GM23338 (cell line): ENCODE results near the gene A3GALT2. TPM values are rescaled to one million over a fixed set of nuclear protein-coding genes. Genes with fewer than 3 reads are reported as not detected.

Experiments used
- ATAC-seq: fragments of 200-7000 bp; cut with Tn5 transposase; 3 replicates; pipeline ENCODE4 v1.9.1; 2020
- DNase-seq: peaks from one replicate; pipeline ENCODE4 v3.0.0-alpha.2; 2015; ENCODE audit warnings: low spot score
- H2AFZ ChIP-seq: fragments of 200-600 bp; sonication (generic); 2 replicates; pipeline ENCODE4 v1.8.0; 2016; ENCODE audit warnings: antibody characterized with exemption, mild to moderate bottlenecking, moderate library complexity
- H3F3A ChIP-seq: fragments of 200-600 bp; sonication (generic); replicated peaks from 2 replicates; pipeline ENCODE4 v1.8.0; 2017; ENCODE audit warnings: antibody characterized with exemption, mixed run types, low read depth
- H3K27ac ChIP-seq: fragments of 200-600 bp; sonication (generic); 2 replicates; pipeline ENCODE4 v1.6.1; 2016; ENCODE audit warnings: low read depth
- H3K27me3 ChIP-seq: fragments of 200-600 bp; sonication (generic); 2 replicates; pipeline ENCODE4 v1.8.0; 2016; ENCODE audit warnings: mild to moderate bottlenecking, mixed run types, moderate library complexity; ENCODE audit not compliant: insufficient read depth
- H3K36me3 ChIP-seq: fragments of 200-600 bp; sonication (generic); 2 replicates; pipeline ENCODE4 v1.8.0; 2016; ENCODE audit warnings: mild to moderate bottlenecking; ENCODE audit not compliant: insufficient read depth
- H3K4me1 ChIP-seq: fragments of 200-600 bp; sonication (generic); 2 replicates; pipeline ENCODE4 v1.8.0; 2016; ENCODE audit warnings: mild to moderate bottlenecking, moderate library complexity; ENCODE audit not compliant: insufficient read depth
- H3K4me2 ChIP-seq: fragments of 200-600 bp; sonication (generic); 2 replicates; pipeline ENCODE4 v1.7.1; 2017; ENCODE audit warnings: mixed run types
- H3K4me3 ChIP-seq: fragments of 200-600 bp; sonication (generic); 2 replicates; pipeline ENCODE4 v1.6.1; 2016; ENCODE audit warnings: mixed run types
- H3K79me2 ChIP-seq: fragments of 200-600 bp; sonication (generic); replicated peaks from 2 replicates; pipeline ENCODE4 v1.8.0; 2017; ENCODE audit warnings: mild to moderate bottlenecking; ENCODE audit not compliant: insufficient read depth
- H3K9me2 ChIP-seq: fragments of 200-600 bp; sonication (generic); 2 replicates; pipeline ENCODE4 v1.8.0; 2017; ENCODE audit not compliant: insufficient read depth
- H4K20me1 ChIP-seq: fragments of 200-600 bp; sonication (generic); replicated peaks from 2 replicates; pipeline ENCODE4 v1.8.0; 2017; ENCODE audit warnings: mild to moderate bottlenecking; ENCODE audit not compliant: insufficient read depth
- H3K27ac Mint-ChIP-seq: 2 replicates; pipeline ENCODE4 v1.8.0; 2020; ENCODE audit warnings: inconsistent platforms, mild to moderate bottlenecking, moderate library complexity, mixed read lengths
- H3K27me3 Mint-ChIP-seq: 3 replicates; pipeline ENCODE4 v1.8.0; 2022; ENCODE audit warnings: low read depth, mild to moderate bottlenecking, moderate library complexity, mixed read lengths, inconsistent platforms; ENCODE audit not compliant: insufficient read depth, poor library complexity
- H3K36me3 Mint-ChIP-seq: 3 replicates; pipeline ENCODE4 v1.8.0; 2021; ENCODE audit warnings: low read depth, mild to moderate bottlenecking, inconsistent platforms, moderate library complexity, mixed read lengths
- H3K4me1 Mint-ChIP-seq: 3 replicates; pipeline ENCODE4 v1.8.0; 2020; ENCODE audit warnings: mild to moderate bottlenecking, inconsistent platforms, mixed read lengths
- H3K4me3 Mint-ChIP-seq: 3 replicates; pipeline ENCODE4 v1.8.0; 2021; ENCODE audit warnings: moderate library complexity, mild to moderate bottlenecking, inconsistent platforms, mixed read lengths
- H3K9me3 Mint-ChIP-seq: 3 replicates; pipeline ENCODE4 v1.8.0; 2020; ENCODE audit warnings: moderate library complexity, mild to moderate bottlenecking, inconsistent platforms, mixed read lengths
- CREB1 ChIP-seq: fragments of 250-450 bp; sonication (Bioruptor Pico); IDR thresholded peaks from 2 replicates; pipeline ENCODE4 v1.5.0; 2020; ENCODE audit warnings: low read depth, mild to moderate bottlenecking, moderate library complexity
- CTCF ChIP-seq, 2 experiments: fragments of 200-600 bp in 1 of 2; sonication (generic) in 1 of 2; conservative IDR thresholded peaks; 2 replicates each; pipeline versions ENCODE4 v1.5.1 to v1.6.1; 2016 to 2017; ENCODE audit warnings: antibody characterized with exemption in 2 of 2, low read depth in 2 of 2, mild to moderate bottlenecking in 2 of 2, moderate library complexity in 1 of 2
- ETS1 ChIP-seq: IDR thresholded peaks from 2 replicates; pipeline ENCODE4 v1.6.1; 2016; ENCODE audit warnings: antibody characterized with exemption
- EZH2 ChIP-seq: fragments of 200-600 bp; sonication (generic); IDR thresholded peaks from one replicate; pipeline ENCODE4 v1.8.0; 2017; ENCODE audit warnings: antibody characterized with exemption, mild to moderate bottlenecking, low read depth; ENCODE audit not compliant: unreplicated experiment
- EZH2phosphoT487 ChIP-seq: fragments of 200-600 bp; sonication (generic); IDR thresholded peaks from one replicate; pipeline ENCODE4 v1.8.1; 2018; ENCODE audit warnings: antibody characterized with exemption; ENCODE audit not compliant: unreplicated experiment
- JUNB ChIP-seq: IDR thresholded peaks from one replicate; pipeline ENCODE4 v1.6.1; 2016; ENCODE audit warnings: antibody characterized with exemption; ENCODE audit not compliant: unreplicated experiment
- NANOG ChIP-seq: IDR thresholded peaks from 2 replicates; pipeline ENCODE4 v1.6.1; 2016; ENCODE audit warnings: antibody characterized with exemption, borderline replicate concordance
- POLR2AphosphoS5 ChIP-seq: IDR thresholded peaks from 2 replicates; pipeline ENCODE4 v1.6.1; 2016; ENCODE audit warnings: antibody characterized with exemption, low read depth
- STAT1 ChIP-seq: IDR thresholded peaks from one replicate; pipeline ENCODE4 v1.6.1; 2016; ENCODE audit warnings: antibody characterized with exemption; ENCODE audit not compliant: unreplicated experiment
- ZNF114 ChIP-seq: fragments of 250-450 bp; sonication (Bioruptor Pico); IDR thresholded peaks from 2 replicates; pipeline ENCODE4 v1.5.0; 2020; ENCODE audit warnings: mild to moderate bottlenecking, moderate library complexity
- ZNF331 ChIP-seq: fragments of 250-450 bp; sonication (Bioruptor Pico); IDR thresholded peaks from 2 replicates; pipeline ENCODE4 v1.5.0; 2020; ENCODE audit warnings: low read depth, mild to moderate bottlenecking, moderate library complexity
- ZNF462 ChIP-seq: fragments of 250-450 bp; sonication (Bioruptor Pico); IDR thresholded peaks from 2 replicates; pipeline ENCODE4 v1.5.0; 2020; ENCODE audit warnings: mild to moderate bottlenecking, moderate library complexity
- polyA plus RNA-seq: library from polyadenylated mRNA; unstranded; fragments of >200 nt; fragmentation: Nextera tagmentation; extraction: Ambion mirVana; gene quantifications from 2 replicates; pipeline ENCODE4 v1.2.1, GENCODE V29; 2016
- total RNA-seq: library from RNA; depleted of rRNA; stranded (reverse); fragments of >200 nt; shearing (Covaris generic); gene quantifications from 2 replicates; pipeline ENCODE4 v1.2.3, GENCODE V29; 2014

The A3GALT2 gene
- total and polyA plus RNA-seq, 2 experiments from 2014 or later = not detected

DNA sequence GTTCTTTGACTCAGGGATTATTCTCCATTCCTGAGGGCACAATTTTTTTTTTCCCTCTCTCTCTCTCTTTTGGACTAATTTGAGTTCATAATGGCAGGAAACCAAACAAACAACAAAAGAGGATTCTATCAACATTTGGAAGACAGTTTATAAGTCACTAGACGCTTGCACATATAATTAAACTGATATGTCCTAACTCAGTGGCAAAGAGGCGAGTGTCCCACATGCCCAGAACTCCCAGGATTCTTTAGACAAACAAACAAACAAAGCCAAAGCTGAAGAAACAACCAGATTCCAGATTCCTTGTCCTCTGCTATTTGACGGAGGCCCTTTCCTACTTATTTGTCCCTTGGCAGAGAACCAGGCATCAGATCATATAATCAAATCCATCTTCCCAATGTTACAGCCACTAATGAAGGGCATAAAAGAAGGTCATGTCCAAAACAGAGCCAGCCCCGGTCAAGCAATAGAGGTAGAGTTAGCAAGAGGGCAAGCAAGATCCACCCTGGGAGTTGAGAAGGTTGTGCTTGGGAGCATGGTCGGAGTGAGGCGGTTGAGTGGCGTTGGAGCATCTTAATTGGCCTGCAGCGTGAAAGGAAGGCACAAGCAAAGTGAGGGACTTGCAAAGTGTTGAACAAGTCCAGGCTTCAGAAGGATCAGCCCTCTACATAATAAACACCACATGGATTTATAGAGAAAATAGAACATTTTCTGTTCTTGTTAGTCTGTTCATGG lies 34.3 kb downstream of the A3GALT2 start:
- Mint-ChIP-seq H3K36me3 (peaks cover 23% of the 10 kb centered on the region), H3K4me1 (no peaks in the 10 kb centered on the region), H3K27ac (no peak overlapping the region), H3K9me3 (no peaks in the 10 kb centered on the region; the same call in none of the 3 replicates), H3K4me3 (no peak overlapping the region; the same call in 2 of the 3 replicates), H3K27me3 (peaks cover 7% of the 10 kb centered on the region)
- Histone ChIP-seq H3K27ac (no peak overlapping the region), H3K4me2 (no peak overlapping the region), H3K79me2 (no peaks in the 10 kb centered on the region), H3K9me2 (no peaks in the 10 kb centered on the region), H3K4me1 (no peaks in the 10 kb centered on the region), H2AFZ (no peak overlapping the region), H4K20me1 (peaks cover 8% of the 10 kb centered on the region), H3K27me3 (no peaks in the 10 kb centered on the region), H3K4me3 (no peak overlapping the region), H3K36me3 (no peaks in the 10 kb centered on the region; the same call in 1 of the 2 replicates), H3F3A (no peaks in the 10 kb centered on the region)
- no peak for ATAC-seq
- TF ChIP-seq EZH2phosphoT487 = no peak
- DNase-seq = no peak

- Mint-ChIP-seq H3K36me3 (peaks cover 33% of the 10 kb centered on the region), H3K27me3 (peaks cover 2% of the 10 kb centered on the region), H3K27ac (no peak overlapping the region), H3K4me3 (no peak overlapping the region), H3K4me1 (no peaks in the 10 kb centered on the region), H3K9me3 (no peaks in the 10 kb centered on the region; the same call in none of the 3 replicates)
- no peaks in the 10 kb centered on the region for H3K9me2 ChIP-seq
- H3K27ac ChIP-seq = no peak overlapping the region
- no peaks in the 10 kb centered on the region for H3K27me3 ChIP-seq
- H4K20me1 ChIP-seq = peaks cover 13% of the 10 kb centered on the region
- no peaks in the 10 kb centered on the region; the same call in 1 of the 2 replicates for H3K36me3 ChIP-seq
- no peak for ATAC-seq
- no peaks in the 10 kb centered on the region for H3K79me2 ChIP-seq
- H3K4me3 ChIP-seq = no peak overlapping the region
- no peak overlapping the region for H2AFZ ChIP-seq
- H3K4me1 ChIP-seq = no peaks in the 10 kb centered on the region
- DNase-seq = no peak
- no peak overlapping the region for H3K4me2 ChIP-seq
- H3F3A ChIP-seq = no peaks in the 10 kb centered on the region
- TF ChIP-seq EZH2 (no peak), ETS1 (no peak), JUNB (no peak), NANOG (no peak), CTCF (conservative IDR thresholded peaks at IDR 0.05; ENCODE audit: low read depth in 2 of 2) (no peak), ZNF331 (CRISPR knock-in tag) (no peak), ZNF114 (CRISPR knock-in tag) (no peak), CREB1 (no peak), STAT1 (no peak), EZH2phosphoT487 (no peak), ZNF462 (no peak), POLR2AphosphoS5 (no peak)
Observed at GRCh38 chr1:33284049-33284448, 36.8 kb downstream of the A3GALT2 start.
